OCI-LY1 (cell line): Measurements from ENCODE around the gene S100B.

ENCODE experiments used
- EZH2 ChIP-seq: fragments of 200-600 bp; sonication (generic), shearing (Covaris generic); IDR thresholded peaks from 2 replicates; pipeline ENCODE4 v1.8.0; 2017; ENCODE audit warnings: borderline replicate concordance, mixed run types, mild to moderate bottlenecking, antibody characterized with exemption, low read length, moderate library complexity, mixed read lengths
- TF ChIP-seq, protein P1 (sequence below): fragments of 200-600 bp; sonication (generic), shearing (Covaris generic); IDR thresholded peaks from 2 replicates; pipeline ENCODE4 v1.5.1; 2017; ENCODE audit warnings: mild to moderate bottlenecking, antibody characterized with exemption, low read length, moderate library complexity, mixed read lengths

DNA sequence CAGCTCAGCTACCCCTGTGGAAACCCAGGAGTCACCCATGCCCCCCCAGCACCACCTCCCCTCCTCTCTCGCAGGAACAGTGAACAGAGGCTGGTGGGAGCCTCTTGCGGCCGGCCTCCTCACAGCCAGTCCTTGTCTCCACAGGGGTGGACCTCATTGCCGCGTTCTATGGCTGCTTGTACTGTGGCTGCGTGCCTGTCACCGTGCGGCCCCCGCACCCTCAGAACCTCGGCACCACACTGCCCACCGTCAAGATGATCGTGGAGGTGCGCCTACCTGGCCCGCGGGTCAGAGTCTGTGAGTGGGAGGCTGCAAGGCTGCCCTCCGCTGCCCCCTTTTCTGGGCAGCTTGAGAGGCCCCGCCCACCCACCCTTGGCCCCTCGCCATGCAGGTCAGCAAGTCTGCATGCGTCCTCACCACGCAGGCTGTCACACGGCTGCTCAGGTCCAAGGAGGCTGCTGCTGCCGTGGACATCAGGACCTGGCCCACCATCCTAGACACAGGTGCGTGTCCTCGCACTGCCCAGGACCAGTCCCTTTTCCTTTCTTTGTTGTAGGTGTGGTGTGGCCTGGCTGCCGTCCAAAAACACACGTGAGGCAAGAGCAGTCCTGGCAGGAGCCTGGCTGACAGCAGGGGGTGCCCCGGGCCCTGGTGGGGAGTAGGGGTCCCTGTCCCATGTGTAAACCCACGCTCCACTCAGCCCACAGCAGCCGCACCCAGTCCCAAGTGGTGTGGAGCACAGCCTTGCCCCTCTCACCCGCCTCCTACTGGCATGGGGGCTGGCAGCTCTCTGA lies 50.3 kb downstream of the S100B start:
- TF ChIP-seq, protein P1, sequence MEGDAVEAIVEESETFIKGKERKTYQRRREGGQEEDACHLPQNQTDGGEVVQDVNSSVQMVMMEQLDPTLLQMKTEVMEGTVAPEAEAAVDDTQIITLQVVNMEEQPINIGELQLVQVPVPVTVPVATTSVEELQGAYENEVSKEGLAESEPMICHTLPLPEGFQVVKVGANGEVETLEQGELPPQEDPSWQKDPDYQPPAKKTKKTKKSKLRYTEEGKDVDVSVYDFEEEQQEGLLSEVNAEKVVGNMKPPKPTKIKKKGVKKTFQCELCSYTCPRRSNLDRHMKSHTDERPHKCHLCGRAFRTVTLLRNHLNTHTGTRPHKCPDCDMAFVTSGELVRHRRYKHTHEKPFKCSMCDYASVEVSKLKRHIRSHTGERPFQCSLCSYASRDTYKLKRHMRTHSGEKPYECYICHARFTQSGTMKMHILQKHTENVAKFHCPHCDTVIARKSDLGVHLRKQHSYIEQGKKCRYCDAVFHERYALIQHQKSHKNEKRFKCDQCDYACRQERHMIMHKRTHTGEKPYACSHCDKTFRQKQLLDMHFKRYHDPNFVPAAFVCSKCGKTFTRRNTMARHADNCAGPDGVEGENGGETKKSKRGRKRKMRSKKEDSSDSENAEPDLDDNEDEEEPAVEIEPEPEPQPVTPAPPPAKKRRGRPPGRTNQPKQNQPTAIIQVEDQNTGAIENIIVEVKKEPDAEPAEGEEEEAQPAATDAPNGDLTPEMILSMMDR = no peak
- no peak for TF ChIP-seq EZH2
